ENCODE results near the gene TMEM179. TPM values are rescaled to one million over a fixed set of nuclear protein-coding genes. Genes with fewer than 3 reads are reported as not detected.

TMEM179 gene
- total RNA-seq, 4 donors from 2014 or later, result 0.54 to 3.1 (median 1.7) TPM; not detected in 1

GRCh38 chr14:104602933-104603325 lies 1.6 kb downstream of the TMEM179 start:
- no peaks in the 10 kb centered on the region for H3K36me3 ChIP-seq
- no peak overlapping the region for H3K4me3 ChIP-seq
- H3K9me3 ChIP-seq, result no peaks in the 10 kb centered on the region
- TF ChIP-seq CTCF (IDR thresholded peaks at IDR 0.05) (no peak), POLR2A (IDR thresholded peaks at IDR 0.05) (no peak)
- no peak for DNase-seq
- no peaks in the 10 kb centered on the region for H3K4me1 ChIP-seq
- H3K27ac ChIP-seq, result no peak overlapping the region
- H3K27me3 ChIP-seq, result peaks cover 0 to 15% of the 10 kb centered on the region in 2 donors

GRCh38 chr14:104602315-104602932 lies 2.1 kb downstream of the TMEM179 start:
- H3K4me3 ChIP-seq, result no peak overlapping the region
- H3K4me1 ChIP-seq, result no peaks in the 10 kb centered on the region
- no peaks in the 10 kb centered on the region for H3K9me3 ChIP-seq
- DNase-seq, result peak in 1 of 3 donors; percentile 31
- H3K27ac ChIP-seq, result no peak overlapping the region
- TF ChIP-seq POLR2A (IDR thresholded peaks at IDR 0.05) (no peak), CTCF (IDR thresholded peaks at IDR 0.05) (no peak)
- H3K27me3 ChIP-seq, result peaks cover 0 to 15% of the 10 kb centered on the region in 2 donors
- H3K36me3 ChIP-seq, result no peaks in the 10 kb centered on the region

- H3K4me3 ChIP-seq, result no peak overlapping the region
- H3K36me3 ChIP-seq, result no peaks in the 10 kb centered on the region
- no peak for TF ChIP-seq POLR2A (IDR thresholded peaks at IDR 0.05)
- no peak for TF ChIP-seq CTCF (IDR thresholded peaks at IDR 0.05)
- no peaks in the 10 kb centered on the region for H3K9me3 ChIP-seq
- H3K27ac ChIP-seq, result no peak overlapping the region
- H3K4me1 ChIP-seq, result no peaks in the 10 kb centered on the region
- H3K27me3 ChIP-seq, result peaks cover 0 to 15% of the 10 kb centered on the region in 2 donors
- DNase-seq, result peak in 1 of 3 donors; percentile 19
Measured at GRCh38 chr14:104601786-104602185, 2.8 kb downstream of the TMEM179 start.

- no peak overlapping the region for H3K27ac ChIP-seq
- no peaks in the 10 kb centered on the region for H3K9me3 ChIP-seq
- peaks cover 0 to 15% of the 10 kb centered on the region in 2 donors for H3K27me3 ChIP-seq
- H3K36me3 ChIP-seq, result no peaks in the 10 kb centered on the region
- no peaks in the 10 kb centered on the region for H3K4me1 ChIP-seq
- TF ChIP-seq CTCF (IDR thresholded peaks at IDR 0.05) (no peak), POLR2A (IDR thresholded peaks at IDR 0.05) (no peak)
- H3K4me3 ChIP-seq, result no peak overlapping the region
- peak in 1 of 3 donors; percentile 38 for DNase-seq
Measured at GRCh38 chr14:104600805-104601204, 3.8 kb downstream of the TMEM179 start.

- TF ChIP-seq POLR2A (IDR thresholded peaks at IDR 0.05) (no peak), CTCF (IDR thresholded peaks at IDR 0.05) (no peak)
- Histone ChIP-seq H3K4me3 (no peak overlapping the region), H3K9me3 (no peaks in the 10 kb centered on the region), H3K27ac (no peak overlapping the region), H3K4me1 (no peaks in the 10 kb centered on the region), H3K27me3 (peaks cover 0 to 12% of the 10 kb centered on the region in 2 donors), H3K36me3 (no peaks in the 10 kb centered on the region)
- peak in 1 of 3 donors; percentile 31 for DNase-seq
Measured at GRCh38 chr14:104600141-104600643, 4.4 kb downstream of the TMEM179 start.
